SK-N-SH treated with all-trans-retinoic acid at 6 μM for 48 hours (cell line): ENCODE measurements around the gene TRIML1.

Source experiments
- ESRRG ChIP-seq: fragments of 250-450 bp; sonication (Bioruptor Pico); IDR thresholded peaks from 2 replicates; pipeline ENCODE4 v1.6.1; 2021; ENCODE audit warnings: mild to moderate bottlenecking
- PPARA ChIP-seq: fragments of 250-450 bp; sonication (Bioruptor Pico); IDR thresholded peaks from 2 replicates; pipeline ENCODE4 v1.5.0; 2020; ENCODE audit warnings: mild to moderate bottlenecking, borderline replicate concordance
- RARB ChIP-seq: fragments of 250-450 bp; sonication (Bioruptor Pico); IDR thresholded peaks from 2 replicates; pipeline ENCODE4 v1.8.0; 2021; ENCODE audit warnings: mild to moderate bottlenecking, moderate library complexity
- TF ChIP-seq, protein P1 (sequence below): fragments of 250-450 bp; sonication (Bioruptor Pico); IDR thresholded peaks from 2 replicates; pipeline ENCODE4 v1.8.0; 2021; ENCODE audit warnings: low read depth, mild to moderate bottlenecking, moderate library complexity, borderline replicate concordance
- TF ChIP-seq, protein P2 (sequence below): fragments of 250-450 bp; sonication (Bioruptor Pico); IDR thresholded peaks from 2 replicates; pipeline ENCODE4 v1.5.1; 2021; ENCODE audit warnings: mild to moderate bottlenecking, moderate library complexity

GRCh38 chr4:188145601-188146000 is 6.4 kb downstream of the TRIML1 start:
- TF ChIP-seq PPARA (CRISPR knock-in tag) (no peak), ESRRG (CRISPR knock-in tag) (no peak), RARB (CRISPR knock-in tag) (no peak)
- TF ChIP-seq, protein P1, sequence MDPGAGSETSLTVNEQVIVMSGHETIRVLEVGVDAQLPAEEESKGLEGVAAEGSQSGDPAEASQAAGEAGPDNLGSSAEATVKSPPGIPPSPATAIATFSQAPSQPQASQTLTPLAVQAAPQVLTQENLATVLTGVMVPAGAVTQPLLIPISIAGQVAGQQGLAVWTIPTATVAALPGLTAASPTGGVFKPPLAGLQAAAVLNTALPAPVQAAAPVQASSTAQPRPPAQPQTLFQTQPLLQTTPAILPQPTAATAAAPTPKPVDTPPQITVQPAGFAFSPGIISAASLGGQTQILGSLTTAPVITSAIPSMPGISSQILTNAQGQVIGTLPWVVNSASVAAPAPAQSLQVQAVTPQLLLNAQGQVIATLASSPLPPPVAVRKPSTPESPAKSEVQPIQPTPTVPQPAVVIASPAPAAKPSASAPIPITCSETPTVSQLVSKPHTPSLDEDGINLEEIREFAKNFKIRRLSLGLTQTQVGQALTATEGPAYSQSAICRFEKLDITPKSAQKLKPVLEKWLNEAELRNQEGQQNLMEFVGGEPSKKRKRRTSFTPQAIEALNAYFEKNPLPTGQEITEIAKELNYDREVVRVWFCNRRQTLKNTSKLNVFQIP (CRISPR knock-in tag) = no peak
- TF ChIP-seq, protein P2, sequence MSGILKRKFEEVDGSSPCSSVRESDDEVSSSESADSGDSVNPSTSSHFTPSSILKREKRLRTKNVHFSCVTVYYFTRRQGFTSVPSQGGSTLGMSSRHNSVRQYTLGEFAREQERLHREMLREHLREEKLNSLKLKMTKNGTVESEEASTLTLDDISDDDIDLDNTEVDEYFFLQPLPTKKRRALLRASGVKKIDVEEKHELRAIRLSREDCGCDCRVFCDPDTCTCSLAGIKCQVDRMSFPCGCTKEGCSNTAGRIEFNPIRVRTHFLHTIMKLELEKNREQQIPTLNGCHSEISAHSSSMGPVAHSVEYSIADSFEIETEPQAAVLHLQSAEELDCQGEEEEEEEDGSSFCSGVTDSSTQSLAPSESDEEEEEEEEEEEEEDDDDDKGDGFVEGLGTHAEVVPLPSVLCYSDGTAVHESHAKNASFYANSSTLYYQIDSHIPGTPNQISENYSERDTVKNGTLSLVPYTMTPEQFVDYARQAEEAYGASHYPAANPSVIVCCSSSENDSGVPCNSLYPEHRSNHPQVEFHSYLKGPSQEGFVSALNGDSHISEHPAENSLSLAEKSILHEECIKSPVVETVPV (CRISPR knock-in tag) = no peak
